PC-9 (cell line): ENCODE measurements around the gene SUGCT. TPM values are rescaled to one million over a fixed set of nuclear protein-coding genes. Genes with fewer than 3 reads are reported as not detected.

Experiments used
- BruUV-seq: library from RNA; stranded (reverse); fragments of 400-500 nt; replicated peaks from 2 replicates; lab custom pipeline; 2021; lab: Mats Ljungman, UMichigan
- CTCF ChIA-PET: fragments of 300-600 bp; sonication (Branson Sonifier 250); formaldehyde crosslinking; loops from one replicate; lab custom pipeline; 2022; ENCODE audit warnings: antibody characterized with exemption; lab: Charles Lee
- POLR2A ChIA-PET: fragments of 300-600 bp; sonication (Branson Sonifier 250); formaldehyde crosslinking; loops from one replicate; lab custom pipeline; 2022; ENCODE audit warnings: antibody characterized with exemption; ENCODE audit not compliant: unreplicated experiment; lab: Charles Lee
- DNase-seq, 2 experiments: peaks; one replicate each; pipeline versions ENCODE4 v3.0.0 to v3.0.0-alpha.2; 2015 to 2022; ENCODE audit warnings: mixed read lengths in 1 of 2
- H2AFZ ChIP-seq: fragments of 200-600 bp; sonication (generic); 2 replicates; pipeline ENCODE4 v1.8.1; 2017; ENCODE audit warnings: antibody characterized with exemption
- H3F3A ChIP-seq: fragments of 200-600 bp; sonication (generic); 2 replicates; pipeline ENCODE4 v1.8.1; 2017; ENCODE audit warnings: antibody characterized with exemption, mild to moderate bottlenecking, low read depth; ENCODE audit not compliant: insufficient read depth
- H3K27ac ChIP-seq: fragments of 200-600 bp; sonication (generic); 2 replicates; pipeline ENCODE4 v1.6.1; 2016; ENCODE audit warnings: mixed run types
- H3K27me3 ChIP-seq: fragments of 200-600 bp; sonication (generic); 2 replicates; pipeline ENCODE4 v1.6.1; 2016; ENCODE audit warnings: low read depth, mixed run types; ENCODE audit not compliant: insufficient read depth
- H3K36me3 ChIP-seq: fragments of 200-600 bp; sonication (generic); 2 replicates; pipeline ENCODE4 v1.6.1; 2016; ENCODE audit warnings: low read depth, mixed run types
- H3K4me1 ChIP-seq: fragments of 200-600 bp; sonication (generic); replicated peaks from 2 replicates; pipeline ENCODE4 v1.6.1; 2016; ENCODE audit warnings: mixed run types; ENCODE audit not compliant: insufficient read depth
- H3K4me2 ChIP-seq: fragments of 200-600 bp; sonication (generic); 2 replicates; pipeline ENCODE4 v1.6.1; 2017; ENCODE audit warnings: mixed run types
- H3K4me3 ChIP-seq: fragments of 200-600 bp; sonication (generic); 2 replicates; pipeline ENCODE4 v1.6.1; 2016; ENCODE audit warnings: mixed run types
- H3K79me2 ChIP-seq: fragments of 200-600 bp; sonication (generic); 2 replicates; pipeline ENCODE4 v1.6.1; 2017; ENCODE audit warnings: low read depth, mixed run types
- H3K9me2 ChIP-seq: fragments of 200-600 bp; sonication (generic); 2 replicates; pipeline ENCODE4 v1.8.1; 2017; ENCODE audit warnings: mild to moderate bottlenecking; ENCODE audit not compliant: insufficient read depth
- H3K9me3 ChIP-seq: fragments of 200-600 bp; sonication (generic); 2 replicates; pipeline ENCODE4 v1.8.1; 2016; ENCODE audit warnings: low read depth; ENCODE audit not compliant: insufficient read depth
- H4K20me1 ChIP-seq: fragments of 200-600 bp; sonication (generic); 2 replicates; pipeline ENCODE4 v1.8.1; 2017; ENCODE audit not compliant: insufficient read depth
- CTCF ChIP-seq: fragments of 200-600 bp; sonication (generic); conservative IDR thresholded peaks from 2 replicates; pipeline ENCODE4 v1.6.1; 2017; ENCODE audit warnings: mixed run types, antibody characterized with exemption, mild to moderate bottlenecking, moderate library complexity
- EZH2 ChIP-seq: fragments of 200-600 bp; sonication (generic); IDR thresholded peaks from 2 replicates; pipeline ENCODE4 v1.8.0; 2017; ENCODE audit warnings: antibody characterized with exemption, low read depth
- intact Hi-C: fragments of 100-400 bp; cut with micrococcal nuclease; formaldehyde crosslinking; loops from one replicate; pipeline ENCODE4 v1.10.0; 2022; ENCODE audit not compliant: unreplicated experiment
- total RNA-seq: library from RNA; stranded (reverse); gene quantifications from 2 replicates; pipeline ENCODE4 v1.2.3, GENCODE V29; 2021

Gene SUGCT
- total RNA-seq, 1 experiment from 2014 or later = 3.5 TPM

- H3K4me1 ChIP-seq = no peaks in the 10 kb centered on the region
- no peaks in the 10 kb centered on the region for H3F3A ChIP-seq
- no peak overlapping the region for H2AFZ ChIP-seq
- ChIA-PET CTCF (no interaction called here), POLR2A (no interaction called here)
- TF ChIP-seq EZH2 (no peak), CTCF (no peak)
- H4K20me1 ChIP-seq = no peaks in the 10 kb centered on the region
- H3K4me3 ChIP-seq = no peak overlapping the region
- no peak overlapping the region for H3K27ac ChIP-seq
- no peak overlapping the region for H3K4me2 ChIP-seq
- DNase-seq = no peak
- no peaks in the 10 kb centered on the region for H3K27me3 ChIP-seq
- BruUV-seq = no TSS peak
- no peaks in the 10 kb centered on the region for H3K9me2 ChIP-seq
- H3K36me3 ChIP-seq = no peaks in the 10 kb centered on the region
- H3K9me3 ChIP-seq = 0 out of 2 replicates have a peak, but pooled peaks cover 10% of the 10 kb centered on the region
- intact Hi-C loops = no loop called here
- H3K79me2 ChIP-seq = no peaks in the 10 kb centered on the region
Observed at GRCh38 chr7:40874756-40875155, 740.0 kb downstream of the SUGCT start.

GRCh38 chr7:40876601-40877000, 741.8 kb downstream of the SUGCT start:
- H3K79me2 ChIP-seq = no peaks in the 10 kb centered on the region
- no peaks in the 10 kb centered on the region for H3F3A ChIP-seq
- ChIA-PET CTCF (no interaction called here), POLR2A (no interaction called here)
- 0 out of 2 replicates have a peak, but pooled peaks cover 5% of the 10 kb centered on the region for H3K9me3 ChIP-seq
- H3K4me2 ChIP-seq = no peak overlapping the region
- TF ChIP-seq CTCF (no peak), EZH2 (no peak)
- H2AFZ ChIP-seq = no peak overlapping the region
- H4K20me1 ChIP-seq = no peaks in the 10 kb centered on the region
- H3K27ac ChIP-seq = no peak overlapping the region
- BruUV-seq = no TSS peak
- no peaks in the 10 kb centered on the region for H3K9me2 ChIP-seq
- H3K27me3 ChIP-seq = no peaks in the 10 kb centered on the region
- no peak for DNase-seq
- no peaks in the 10 kb centered on the region for H3K36me3 ChIP-seq
- intact Hi-C loops = no loop called here
- no peak overlapping the region for H3K4me3 ChIP-seq
- no peaks in the 10 kb centered on the region for H3K4me1 ChIP-seq

GRCh38 chr7:40879941-40880543, 745.2 kb downstream of the SUGCT start:
- no peaks in the 10 kb centered on the region for H3K9me3 ChIP-seq
- no peaks in the 10 kb centered on the region for H3K79me2 ChIP-seq
- TF ChIP-seq EZH2 (no peak), CTCF (no peak)
- no peaks in the 10 kb centered on the region for H4K20me1 ChIP-seq
- no TSS peak for BruUV-seq
- no peak overlapping the region for H3K4me2 ChIP-seq
- H3K36me3 ChIP-seq = no peaks in the 10 kb centered on the region
- H3K27ac ChIP-seq = no peak overlapping the region
- intact Hi-C loops = no loop called here
- H3K27me3 ChIP-seq = no peaks in the 10 kb centered on the region
- H3K9me2 ChIP-seq = no peaks in the 10 kb centered on the region
- H2AFZ ChIP-seq = no peak overlapping the region
- ChIA-PET CTCF (no interaction called here), POLR2A (no interaction called here)
- no peak overlapping the region for H3K4me3 ChIP-seq
- no peaks in the 10 kb centered on the region for H3K4me1 ChIP-seq
- no peak for DNase-seq
- no peaks in the 10 kb centered on the region for H3F3A ChIP-seq
